Stimulated activated naive CD8-positive, alpha-beta T cell treated with anti-CD3 and anti-CD28 coated beads, Interleukin-15, Interleukin-2, amounts not matched to agents 100 ng/mL and 50 ng/mL, for 24 hours (primary cell): ENCODE data around the gene RNF213.
"Not testable (repeated sequence)": the region's sequence is repeated elsewhere in the genome, so short reads cannot be mapped to it uniquely, and the experiment has no call there.

Experiments
- H3K27ac Mint-ChIP-seq: one replicate; pipeline ENCODE4 v1.8.0; 2021; ENCODE audit warnings: mild to moderate bottlenecking, mixed read lengths
- H3K27me3 Mint-ChIP-seq: one replicate; pipeline ENCODE4 v1.8.0; 2021; ENCODE audit warnings: mixed read lengths
- H3K36me3 Mint-ChIP-seq: one replicate; pipeline ENCODE4 v1.8.0; 2021; ENCODE audit warnings: low read depth, mixed read lengths
- H3K4me1 Mint-ChIP-seq: one replicate; pipeline ENCODE4 v1.8.0; 2021; ENCODE audit warnings: low read depth, mixed read lengths
- H3K4me3 Mint-ChIP-seq: one replicate; pipeline ENCODE4 v1.8.0; 2021; ENCODE audit warnings: mild to moderate bottlenecking, mixed read lengths
- H3K9me3 Mint-ChIP-seq: one replicate; pipeline ENCODE4 v1.8.0; 2021; ENCODE audit warnings: mixed read lengths

Gene RNF213

GRCh38 chr17:80316927-80317705, 56.5 kb downstream of the RNF213 start:
- H3K4me1 Mint-ChIP-seq: peaks cover 8% of the 10 kb centered on the region
- H3K9me3 Mint-ChIP-seq: peaks cover 4% of the 10 kb centered on the region
- no peaks in the 10 kb centered on the region for H3K27me3 Mint-ChIP-seq
- H3K27ac Mint-ChIP-seq: no peak overlapping the region
- H3K4me3 Mint-ChIP-seq: no peak overlapping the region
- H3K36me3 Mint-ChIP-seq: peaks cover 69% of the 10 kb centered on the region

GRCh38 chr17:80317706-80317980, 57.0 kb downstream of the RNF213 start:
- H3K4me1 Mint-ChIP-seq: peaks cover 8% of the 10 kb centered on the region
- no peak overlapping the region for H3K27ac Mint-ChIP-seq
- no peaks in the 10 kb centered on the region for H3K27me3 Mint-ChIP-seq
- H3K9me3 Mint-ChIP-seq: peaks cover 4% of the 10 kb centered on the region
- peaks cover 72% of the 10 kb centered on the region for H3K36me3 Mint-ChIP-seq
- H3K4me3 Mint-ChIP-seq: no peak overlapping the region

GRCh38 chr17:80318166-80318565, 57.5 kb downstream of the RNF213 start:
- H3K4me3 Mint-ChIP-seq: no peak overlapping the region
- H3K27me3 Mint-ChIP-seq: no peaks in the 10 kb centered on the region
- H3K36me3 Mint-ChIP-seq: peaks cover 72% of the 10 kb centered on the region
- H3K4me1 Mint-ChIP-seq: peaks cover 11% of the 10 kb centered on the region
- H3K9me3 Mint-ChIP-seq: peaks cover 4% of the 10 kb centered on the region
- H3K27ac Mint-ChIP-seq: no peak overlapping the region

- Mint-ChIP-seq H3K9me3 (peaks cover 4% of the 10 kb centered on the region), H3K27ac (peak overlapping the region; percentile 55), H3K4me3 (no peak overlapping the region), H3K4me1 (peaks cover 13% of the 10 kb centered on the region), H3K27me3 (no peaks in the 10 kb centered on the region), H3K36me3 (peaks cover 81% of the 10 kb centered on the region)
Observed at GRCh38 chr17:80319262-80319998, 58.8 kb downstream of the RNF213 start.

GRCh38 chr17:80319999-80320344, 59.3 kb downstream of the RNF213 start:
- no peaks in the 10 kb centered on the region for H3K27me3 Mint-ChIP-seq
- H3K27ac Mint-ChIP-seq: no peak overlapping the region
- H3K36me3 Mint-ChIP-seq: peaks cover 86% of the 10 kb centered on the region
- H3K9me3 Mint-ChIP-seq: peaks cover 4% of the 10 kb centered on the region
- H3K4me1 Mint-ChIP-seq: peaks cover 13% of the 10 kb centered on the region
- H3K4me3 Mint-ChIP-seq: no peak overlapping the region

GRCh38 chr17:80320496-80320895, 59.8 kb downstream of the RNF213 start:
- Mint-ChIP-seq H3K4me3 (no peak overlapping the region), H3K27me3 (no peaks in the 10 kb centered on the region), H3K27ac (no peak overlapping the region), H3K9me3 (peaks cover 4% of the 10 kb centered on the region), H3K4me1 (peaks cover 13% of the 10 kb centered on the region), H3K36me3 (peaks cover 92% of the 10 kb centered on the region)

- peaks cover 4% of the 10 kb centered on the region for H3K9me3 Mint-ChIP-seq
- H3K27me3 Mint-ChIP-seq: no peaks in the 10 kb centered on the region
- H3K36me3 Mint-ChIP-seq: peaks cover 88% of the 10 kb centered on the region
- H3K4me1 Mint-ChIP-seq: peaks cover 5% of the 10 kb centered on the region
- no peak overlapping the region for H3K4me3 Mint-ChIP-seq
- H3K27ac Mint-ChIP-seq: peak overlapping the region; percentile 59
Observed at GRCh38 chr17:80322864-80323263, 62.2 kb downstream of the RNF213 start.

- H3K36me3 Mint-ChIP-seq: peaks cover 91% of the 10 kb centered on the region
- no peak overlapping the region for H3K4me3 Mint-ChIP-seq
- H3K4me1 Mint-ChIP-seq: peaks cover 5% of the 10 kb centered on the region
- H3K27ac Mint-ChIP-seq: peak overlapping the region; percentile 59
- no peaks in the 10 kb centered on the region for H3K27me3 Mint-ChIP-seq
- peaks cover 4% of the 10 kb centered on the region for H3K9me3 Mint-ChIP-seq
Observed at GRCh38 chr17:80323982-80324381, 63.3 kb downstream of the RNF213 start.

- H3K27ac Mint-ChIP-seq: no peak overlapping the region
Observed at GRCh38 chr17:80327518-80327917, 66.9 kb downstream of the RNF213 start.

GRCh38 chr17:80328634-80329380, 68.2 kb downstream of the RNF213 start:
- no peaks in the 10 kb centered on the region for H3K4me1 Mint-ChIP-seq
- no peaks in the 10 kb centered on the region for H3K9me3 Mint-ChIP-seq
- H3K27ac Mint-ChIP-seq: peak overlapping the region; percentile 59
- peaks cover 88% of the 10 kb centered on the region for H3K36me3 Mint-ChIP-seq
- H3K4me3 Mint-ChIP-seq: no peak overlapping the region
- H3K27me3 Mint-ChIP-seq: no peaks in the 10 kb centered on the region

More at GRCh38 chr17:80327518-80327917, 66.9 kb downstream of the RNF213 start:
- Mint-ChIP-seq H3K4me3 (no peak overlapping the region), H3K36me3 (peaks cover 94% of the 10 kb centered on the region), H3K27me3 (no peaks in the 10 kb centered on the region), H3K9me3 (no peaks in the 10 kb centered on the region), H3K4me1 (peaks cover 5% of the 10 kb centered on the region)

GRCh38 chr17:80329421-80329820, 68.8 kb downstream of the RNF213 start:
- H3K27me3 Mint-ChIP-seq, H3K4me1 Mint-ChIP-seq, H3K4me3 Mint-ChIP-seq, H3K27ac Mint-ChIP-seq, H3K9me3 Mint-ChIP-seq: not testable (repeated sequence)
- peaks cover 88% of the 10 kb centered on the region for H3K36me3 Mint-ChIP-seq

- H3K27ac Mint-ChIP-seq: no peak overlapping the region
- no peaks in the 10 kb centered on the region for H3K27me3 Mint-ChIP-seq
- no peaks in the 10 kb centered on the region for H3K4me1 Mint-ChIP-seq
- no peak overlapping the region for H3K4me3 Mint-ChIP-seq
- H3K36me3 Mint-ChIP-seq: peaks cover 83% of the 10 kb centered on the region
- H3K9me3 Mint-ChIP-seq: no peaks in the 10 kb centered on the region
Observed at GRCh38 chr17:80330276-80330675, 69.6 kb downstream of the RNF213 start.

- H3K4me3 Mint-ChIP-seq, H3K9me3 Mint-ChIP-seq, H3K27me3 Mint-ChIP-seq, H3K4me1 Mint-ChIP-seq: not testable (repeated sequence)
- Mint-ChIP-seq H3K36me3 (peaks cover 83% of the 10 kb centered on the region), H3K27ac (peak overlapping the region; percentile 72)
Observed at GRCh38 chr17:80330938-80331337, 70.3 kb downstream of the RNF213 start.

- H3K9me3 Mint-ChIP-seq: no peaks in the 10 kb centered on the region
- no peak overlapping the region for H3K4me3 Mint-ChIP-seq
- peak overlapping the region; percentile 22 for H3K27ac Mint-ChIP-seq
- H3K4me1 Mint-ChIP-seq: no peaks in the 10 kb centered on the region
- no peaks in the 10 kb centered on the region for H3K27me3 Mint-ChIP-seq
- peaks cover 83% of the 10 kb centered on the region for H3K36me3 Mint-ChIP-seq
Observed at GRCh38 chr17:80331820-80332219, 71.2 kb downstream of the RNF213 start.

GRCh38 chr17:80337195-80337895, 76.7 kb downstream of the RNF213 start:
- Mint-ChIP-seq H3K36me3 (peaks cover 61% of the 10 kb centered on the region), H3K27ac (no peak overlapping the region)

More at GRCh38 chr17:80337195-80337895, 76.7 kb downstream of the RNF213 start:
- Mint-ChIP-seq H3K27me3 (no peaks in the 10 kb centered on the region), H3K4me3 (no peak overlapping the region), H3K4me1 (no peaks in the 10 kb centered on the region), H3K9me3 (no peaks in the 10 kb centered on the region)
